Measurements from ENCODE around the gene CFAP99. TPM values are rescaled to one million over a fixed set of nuclear protein-coding genes. Genes with fewer than 3 reads are reported as not detected.

CFAP99 gene
- total RNA-seq, 6 experiments from 2014 or later: not detected

- H3K9me3 Mint-ChIP-seq: no peaks in the 10 kb centered on the region
- H3K36me3 Mint-ChIP-seq (ENCODE audit: low read depth): peaks cover 31% of the 10 kb centered on the region
- no peak overlapping the region for H3K4me3 Mint-ChIP-seq
- H3K27me3 Mint-ChIP-seq (ENCODE audit: insufficient read depth): no peaks in the 10 kb centered on the region
- no peak overlapping the region for H3K27ac Mint-ChIP-seq
- H3K4me1 Mint-ChIP-seq (ENCODE audit: low read depth): no peaks in the 10 kb centered on the region
- DNase-seq: no peak
- no peak for TF ChIP-seq CTCF (IDR thresholded peaks at IDR 0.05)
Observed at GRCh38 chr4:2501034-2501594, 82.4 kb downstream of the CFAP99 start.

- peaks cover 17% of the 10 kb centered on the region for H3K36me3 Mint-ChIP-seq (ENCODE audit: low read depth)
- no peak overlapping the region for H3K27ac Mint-ChIP-seq
- TF ChIP-seq CTCF (IDR thresholded peaks at IDR 0.05): no peak
- no peaks in the 10 kb centered on the region for H3K9me3 Mint-ChIP-seq
- no peak overlapping the region for H3K4me3 Mint-ChIP-seq
- DNase-seq: no peak
- H3K27me3 Mint-ChIP-seq (ENCODE audit: insufficient read depth): no peaks in the 10 kb centered on the region
- no peaks in the 10 kb centered on the region for H3K4me1 Mint-ChIP-seq (ENCODE audit: low read depth)
Observed at GRCh38 chr4:2503809-2504208, 85.1 kb downstream of the CFAP99 start.

GRCh38 chr4:2507259-2507658, 88.5 kb downstream of the CFAP99 start:
- H3K4me1 Mint-ChIP-seq (ENCODE audit: low read depth): no peaks in the 10 kb centered on the region
- H3K27me3 Mint-ChIP-seq (ENCODE audit: insufficient read depth): no peaks in the 10 kb centered on the region; the same call in 1 of the 2 replicates

GRCh38 chr4:2507855-2508254, 89.1 kb downstream of the CFAP99 start:
- no peak overlapping the region for H3K27ac Mint-ChIP-seq
- H3K36me3 Mint-ChIP-seq (ENCODE audit: low read depth): peaks cover 6% of the 10 kb centered on the region; the same call in 1 of the 2 replicates
- no peak overlapping the region for H3K4me3 Mint-ChIP-seq
- DNase-seq: no peak
- no peak for TF ChIP-seq CTCF (IDR thresholded peaks at IDR 0.05)
- no peaks in the 10 kb centered on the region for H3K4me1 Mint-ChIP-seq (ENCODE audit: low read depth)
- H3K27me3 Mint-ChIP-seq (ENCODE audit: insufficient read depth): no peaks in the 10 kb centered on the region; the same call in 1 of the 2 replicates
- H3K9me3 Mint-ChIP-seq: no peaks in the 10 kb centered on the region

More at GRCh38 chr4:2507259-2507658, 88.5 kb downstream of the CFAP99 start:
- H3K4me3 Mint-ChIP-seq: no peak overlapping the region
- peaks cover 5% of the 10 kb centered on the region; the same call in 1 of the 2 replicates for H3K36me3 Mint-ChIP-seq (ENCODE audit: low read depth)
- no peaks in the 10 kb centered on the region for H3K9me3 Mint-ChIP-seq
- H3K27ac Mint-ChIP-seq: no peak overlapping the region
- no peak for TF ChIP-seq CTCF (IDR thresholded peaks at IDR 0.05)
- DNase-seq: no peak

- H3K27me3 Mint-ChIP-seq (ENCODE audit: insufficient read depth): no peaks in the 10 kb centered on the region; the same call in none of the 2 replicates
- H3K27ac Mint-ChIP-seq: no peak overlapping the region; the same call in 1 of the 2 replicates
- H3K36me3 Mint-ChIP-seq (ENCODE audit: low read depth): peaks cover 21% of the 10 kb centered on the region; the same call in 1 of the 2 replicates
- no peak for TF ChIP-seq CTCF (IDR thresholded peaks at IDR 0.05)
- H3K4me1 Mint-ChIP-seq (ENCODE audit: low read depth): no peaks in the 10 kb centered on the region
- no peak overlapping the region for H3K4me3 Mint-ChIP-seq
- H3K9me3 Mint-ChIP-seq: no peaks in the 10 kb centered on the region
- no peak for DNase-seq
Observed at GRCh38 chr4:2510351-2511259, 91.8 kb downstream of the CFAP99 start.
